Germinal center (tissue), 1 donor: ENCODE results near the gene KDM4C.

ENCODE experiments used
- DNase-seq: peaks from one replicate; pipeline ENCODE4 v3.0.0; 2012; ENCODE audit warnings: mixed read lengths, low spot score

Gene KDM4C

DNA sequence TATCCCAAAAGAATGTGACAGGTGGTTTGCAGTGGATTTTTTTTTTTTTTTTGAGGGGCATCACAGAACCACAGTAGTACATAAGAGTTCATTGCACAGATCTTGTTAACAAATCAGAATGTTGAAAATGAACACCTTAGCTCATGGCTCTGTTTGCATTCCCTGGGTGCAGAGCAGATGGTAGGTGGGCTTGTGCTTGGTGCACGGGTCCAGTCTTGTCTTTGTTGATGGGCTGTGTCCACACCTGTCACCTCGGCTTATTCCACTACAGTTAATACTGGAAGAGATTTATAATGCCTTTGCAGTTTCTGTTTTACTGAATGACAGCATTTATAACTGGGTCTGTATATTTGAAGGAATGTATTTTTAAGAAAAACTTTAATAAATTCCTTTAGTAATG lies 146.6 kb downstream of the KDM4C start:
- no peak for DNase-seq

DNA sequence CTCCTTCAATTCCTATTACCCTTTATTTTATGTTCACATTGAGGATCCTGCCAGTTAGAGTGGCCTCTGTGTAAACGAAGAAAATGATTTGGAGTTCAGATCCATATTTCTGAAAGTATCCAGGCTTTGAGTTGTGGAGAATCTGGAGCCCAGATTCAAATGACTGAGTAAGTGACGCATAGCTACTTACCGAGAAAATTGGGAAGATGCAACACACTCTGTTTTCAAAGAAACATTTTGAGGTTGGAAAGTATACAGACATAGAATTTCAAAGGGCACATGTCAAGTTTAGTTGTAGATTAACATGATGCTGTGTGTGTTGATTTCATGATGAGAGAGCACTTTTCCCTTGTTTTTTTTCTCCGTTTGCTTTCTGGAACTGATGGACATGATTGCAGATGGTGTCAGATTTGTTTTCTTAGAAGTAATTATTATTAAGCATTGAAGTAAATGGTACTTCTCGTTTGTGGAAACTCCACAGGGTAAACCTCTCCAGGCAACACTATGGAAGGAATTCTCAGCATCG lies 148.1 kb downstream of the KDM4C start:
- DNase-seq: no peak

DNA sequence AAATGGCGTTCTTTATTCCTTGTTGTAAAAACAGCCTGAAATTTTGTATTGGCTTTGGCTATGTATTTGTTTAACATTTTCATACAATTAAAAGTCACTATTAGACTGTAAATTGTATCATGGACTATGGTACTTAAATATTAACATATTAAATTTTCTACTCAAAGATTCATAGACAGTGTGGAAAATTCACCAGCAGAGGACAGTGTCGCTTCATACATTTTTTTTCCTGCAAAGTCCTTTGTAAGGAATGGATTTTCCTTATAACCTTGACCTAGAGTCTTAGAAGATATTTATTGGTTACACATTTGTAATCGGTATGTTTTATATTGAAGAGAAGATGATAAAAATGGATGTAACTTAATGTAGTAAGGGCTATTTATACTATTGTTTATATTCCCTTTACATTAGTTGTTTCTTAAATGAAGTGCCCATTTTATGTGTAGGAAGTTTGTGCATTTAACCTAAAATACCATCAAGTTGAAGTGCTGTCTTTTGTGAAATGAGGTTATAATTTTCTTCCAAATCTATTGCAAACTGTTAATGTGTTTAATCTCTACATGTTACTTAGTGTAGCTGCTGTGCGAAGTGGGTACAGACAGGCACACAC lies 150.1 kb downstream of the KDM4C start:
- no peak for DNase-seq

DNA sequence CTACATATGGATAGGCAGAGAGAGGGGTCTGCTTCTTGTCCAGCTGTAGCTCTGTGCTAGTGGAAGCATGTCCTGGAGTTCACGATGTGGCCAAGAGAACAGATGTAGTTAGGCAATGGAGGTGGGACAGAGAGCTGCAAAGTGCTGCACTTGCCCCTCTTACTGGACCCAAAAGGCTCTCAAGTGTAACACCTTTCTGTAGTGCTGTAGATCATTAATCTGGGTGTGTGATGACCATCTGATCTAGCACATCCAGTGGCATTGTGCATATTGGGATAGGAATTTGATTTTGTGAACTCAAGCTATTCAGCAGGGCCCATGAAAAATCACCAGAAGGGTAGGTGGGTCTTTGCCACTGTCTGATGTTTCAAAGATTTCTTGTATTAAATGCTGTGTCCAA lies 151.4 kb downstream of the KDM4C start:
- DNase-seq: no peak

DNA sequence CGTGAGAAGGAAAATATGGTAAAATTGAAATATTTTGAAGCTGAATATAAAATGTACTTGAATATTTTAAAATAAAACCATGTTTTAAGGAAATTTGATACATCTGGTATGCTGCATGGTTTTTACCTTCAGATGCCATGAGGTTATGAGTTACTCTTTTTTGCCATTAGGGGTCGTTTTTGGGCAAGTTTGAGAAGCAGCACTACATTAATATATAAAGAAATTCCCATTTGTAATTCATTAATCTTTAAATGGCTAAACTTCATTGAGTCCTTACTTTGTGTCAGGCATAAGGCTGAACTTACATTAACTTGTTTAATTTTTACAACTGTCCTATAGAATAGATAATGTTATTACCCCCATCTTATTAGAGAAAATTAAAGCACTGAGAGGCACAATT lies 152.3 kb downstream of the KDM4C start:
- no peak for DNase-seq

DNA sequence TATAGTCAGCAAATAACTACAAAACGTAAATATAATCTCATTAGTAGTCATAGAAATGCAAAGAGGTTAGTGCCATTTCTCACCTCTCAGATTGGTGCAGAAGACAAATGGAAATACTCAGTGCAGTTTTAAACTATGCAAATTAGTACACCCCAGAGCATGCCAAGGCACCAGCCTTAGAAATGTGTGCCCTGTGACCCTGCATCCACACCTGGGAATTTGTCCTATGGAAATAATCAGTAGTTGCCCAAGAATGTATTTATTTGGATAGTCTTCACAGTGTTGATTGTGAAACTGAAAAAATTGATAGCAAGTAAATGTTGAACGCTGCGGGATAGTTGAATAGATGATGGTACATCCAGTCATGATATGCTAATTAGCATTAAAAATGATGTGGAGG lies 152.7 kb downstream of the KDM4C start:
- DNase-seq: no peak

DNA sequence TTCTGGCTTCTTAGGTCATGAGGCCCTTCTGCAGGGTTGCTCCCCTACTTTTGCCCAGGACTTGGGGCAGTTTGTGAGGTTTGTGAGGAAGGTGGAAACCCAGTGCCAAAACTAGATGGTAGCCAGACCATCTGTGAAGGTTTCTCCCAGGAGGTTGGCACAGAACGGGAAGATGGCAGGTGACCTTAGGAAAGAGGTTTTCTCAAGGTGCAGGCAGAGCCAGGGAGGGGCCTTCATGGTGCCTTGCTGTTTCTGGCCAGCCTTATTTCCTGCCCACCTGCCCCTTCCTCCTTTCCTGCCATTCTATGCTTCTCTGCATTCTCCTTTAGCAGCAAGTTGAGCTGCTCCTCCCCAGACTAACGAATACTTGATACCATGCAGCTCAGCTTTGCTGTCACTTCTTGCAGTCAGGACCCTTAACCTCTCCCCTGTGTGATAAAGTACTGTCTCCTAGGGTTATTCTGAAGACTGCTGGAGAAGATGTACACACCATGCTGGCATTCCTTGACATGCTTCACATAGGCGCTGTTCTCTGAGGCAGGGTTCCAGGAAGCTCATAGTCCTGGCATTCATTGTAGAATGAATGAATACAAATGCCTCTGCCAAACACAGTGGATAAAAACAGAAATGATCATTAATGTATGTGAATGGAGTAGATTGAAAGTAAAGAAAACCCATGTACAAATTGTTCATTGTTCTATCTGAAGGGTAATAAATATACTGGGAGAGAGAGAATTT lies 154.3 kb downstream of the KDM4C start:
- DNase-seq: no peak

DNA sequence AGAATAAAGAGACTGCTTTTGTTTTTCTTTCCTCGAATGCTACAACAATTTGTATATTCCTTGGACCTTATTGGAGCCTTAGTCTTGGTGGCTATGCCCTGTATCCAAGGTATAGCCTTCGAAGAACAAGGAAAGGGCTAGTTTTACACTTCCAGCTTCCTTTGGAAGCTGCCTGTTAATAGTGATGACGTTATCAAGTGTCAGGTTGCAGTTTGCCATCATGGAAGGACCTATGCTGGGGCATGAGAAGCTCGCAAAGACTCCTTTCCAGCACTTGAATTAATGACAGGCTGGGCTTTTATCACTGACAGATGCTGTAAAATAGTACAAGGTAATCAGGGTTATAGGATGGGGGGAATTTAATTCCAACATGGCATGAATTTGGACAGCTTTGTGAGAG lies 157.9 kb downstream of the KDM4C start:
- no peak for DNase-seq

DNA sequence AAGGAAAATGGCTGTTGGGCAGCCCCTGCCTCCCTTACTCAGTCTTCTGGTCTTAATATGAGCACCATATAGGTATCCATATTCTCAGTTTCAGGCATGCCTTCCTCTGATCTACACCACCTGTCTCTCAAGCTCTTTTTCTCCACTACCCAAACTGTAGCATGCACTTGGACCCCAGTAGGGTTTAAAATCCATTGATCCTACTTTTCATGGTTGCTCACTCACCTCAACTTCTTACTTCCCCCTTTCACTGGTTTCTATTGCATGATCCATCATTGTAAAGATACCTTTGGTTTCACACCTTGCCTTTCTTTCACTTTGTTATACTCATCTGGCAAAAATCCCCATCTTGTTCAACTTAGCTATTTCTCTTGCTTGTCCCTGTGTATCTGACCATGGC lies 159.4 kb downstream of the KDM4C start:
- DNase-seq: no peak

DNA sequence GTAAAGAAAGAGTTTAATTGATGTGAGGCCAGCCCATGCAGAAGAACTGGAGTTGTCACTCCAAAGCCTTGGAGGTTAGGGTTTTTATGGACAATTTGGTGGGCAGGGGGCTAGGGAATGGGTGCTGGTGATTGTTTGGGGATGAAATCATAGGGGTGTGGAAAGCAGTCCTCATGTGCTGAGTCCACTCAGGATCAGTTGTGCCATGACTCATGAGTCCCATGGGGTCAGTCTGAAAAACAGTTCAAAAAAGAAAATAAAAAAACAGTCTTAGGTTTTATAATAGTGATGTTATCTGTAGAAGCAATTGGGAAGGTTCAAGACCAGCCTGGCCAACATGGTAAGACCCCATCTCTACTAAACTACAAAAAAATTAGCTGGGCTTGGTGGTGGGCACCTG lies 162.3 kb downstream of the KDM4C start:
- no peak for DNase-seq

DNA sequence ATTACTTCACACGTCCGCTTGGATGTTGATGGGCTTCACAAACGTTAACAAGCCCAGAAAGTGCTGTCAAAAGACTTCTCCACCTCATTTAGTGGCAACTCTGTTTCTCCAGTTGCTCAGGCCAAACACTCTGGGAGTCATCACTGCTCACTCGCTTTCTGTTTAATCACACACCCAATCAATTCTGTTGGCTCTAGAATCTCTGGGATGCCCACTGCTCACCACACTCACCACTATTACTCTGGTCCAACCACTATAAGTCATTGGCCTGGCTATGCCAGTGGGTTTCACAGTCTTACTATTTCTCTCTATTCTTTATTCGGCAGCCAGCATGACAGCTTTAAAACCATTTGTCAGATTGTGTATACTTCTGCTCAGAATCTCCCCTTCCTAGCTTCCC lies 163.5 kb downstream of the KDM4C start:
- no peak for DNase-seq

DNA sequence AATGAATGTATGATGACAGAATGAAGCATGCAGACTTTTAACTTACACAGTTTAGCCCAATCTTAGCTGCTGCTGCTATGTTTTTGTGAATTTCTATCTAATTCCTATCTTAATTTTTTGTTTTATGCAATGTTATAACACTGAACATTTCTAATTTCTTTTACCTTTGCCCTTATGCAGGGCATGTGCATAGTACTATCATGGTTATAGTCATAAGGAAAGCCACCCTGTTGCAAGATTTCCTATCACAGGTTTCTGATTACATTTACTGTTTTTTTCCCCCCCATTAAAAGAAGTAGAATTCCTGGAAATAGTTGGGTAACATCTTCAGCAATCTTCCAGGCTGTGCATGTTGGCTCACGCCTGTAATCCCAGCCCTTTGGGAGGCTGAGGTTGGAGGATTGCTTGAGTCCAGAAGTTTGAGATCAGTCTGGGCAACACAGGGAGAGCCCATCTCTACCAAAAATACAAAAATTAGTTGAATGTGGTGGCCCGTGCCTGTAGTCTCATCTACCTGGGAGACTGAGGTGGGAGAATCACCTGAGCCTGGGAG lies 164.4 kb downstream of the KDM4C start:
- DNase-seq: no peak

DNA sequence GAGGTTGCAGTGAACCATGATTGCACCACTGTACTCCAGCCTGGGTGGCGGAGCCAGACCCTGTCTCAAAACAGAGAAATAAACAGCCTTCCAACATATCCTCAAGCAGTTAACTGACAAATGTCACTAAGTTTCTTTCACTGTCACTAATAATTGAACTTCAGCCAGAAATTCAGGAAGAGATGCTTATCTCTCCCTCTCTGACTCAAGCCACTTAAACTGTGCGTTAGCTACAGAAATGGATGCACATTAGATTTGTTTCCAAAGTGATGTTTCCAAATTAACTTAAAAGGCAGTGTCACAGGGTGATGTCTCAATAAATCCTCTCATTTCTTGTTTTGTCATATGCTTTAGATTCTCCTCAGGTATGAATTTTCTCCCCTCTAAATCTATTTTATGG lies 164.9 kb downstream of the KDM4C start:
- DNase-seq: no peak

DNA sequence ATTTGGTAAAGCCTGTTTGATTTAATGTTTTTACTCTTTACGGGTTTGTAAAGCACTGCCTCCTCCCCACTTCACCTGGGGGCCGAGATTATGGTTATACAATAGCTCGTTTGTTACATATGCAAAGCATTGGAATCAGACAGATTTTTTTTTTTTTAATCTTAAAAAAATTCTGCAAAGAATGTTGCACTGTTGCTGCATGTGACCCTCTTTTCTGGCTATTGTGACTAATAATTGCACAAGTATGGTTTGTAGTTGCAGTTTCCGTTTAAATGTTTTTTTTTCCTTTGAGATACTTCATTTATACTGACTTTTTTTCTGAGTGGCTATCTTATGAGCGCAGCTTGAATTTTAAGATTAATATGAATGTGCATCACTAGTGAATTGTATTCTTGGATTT lies 165.3 kb downstream of the KDM4C start:
- DNase-seq: no peak

DNA sequence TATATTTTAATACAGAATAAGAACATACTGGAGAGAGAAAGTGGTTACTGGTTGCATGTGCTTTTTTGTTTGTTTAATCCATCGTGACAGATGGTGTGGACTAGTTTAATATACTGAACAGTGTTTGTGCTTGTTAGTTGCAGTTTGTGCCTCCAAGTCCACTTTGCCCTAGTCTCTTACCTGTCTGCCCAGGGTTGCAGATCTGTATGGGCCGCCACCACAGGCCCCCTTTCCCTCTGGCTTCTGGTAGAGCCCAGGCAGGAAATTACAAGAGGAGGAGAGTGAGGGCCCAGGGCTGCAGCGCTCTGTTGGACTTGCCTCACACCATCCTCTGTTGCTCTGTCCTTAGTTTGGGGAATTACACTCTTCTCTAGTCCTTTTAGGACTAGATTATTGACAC lies 166.4 kb downstream of the KDM4C start:
- no peak for DNase-seq

DNA sequence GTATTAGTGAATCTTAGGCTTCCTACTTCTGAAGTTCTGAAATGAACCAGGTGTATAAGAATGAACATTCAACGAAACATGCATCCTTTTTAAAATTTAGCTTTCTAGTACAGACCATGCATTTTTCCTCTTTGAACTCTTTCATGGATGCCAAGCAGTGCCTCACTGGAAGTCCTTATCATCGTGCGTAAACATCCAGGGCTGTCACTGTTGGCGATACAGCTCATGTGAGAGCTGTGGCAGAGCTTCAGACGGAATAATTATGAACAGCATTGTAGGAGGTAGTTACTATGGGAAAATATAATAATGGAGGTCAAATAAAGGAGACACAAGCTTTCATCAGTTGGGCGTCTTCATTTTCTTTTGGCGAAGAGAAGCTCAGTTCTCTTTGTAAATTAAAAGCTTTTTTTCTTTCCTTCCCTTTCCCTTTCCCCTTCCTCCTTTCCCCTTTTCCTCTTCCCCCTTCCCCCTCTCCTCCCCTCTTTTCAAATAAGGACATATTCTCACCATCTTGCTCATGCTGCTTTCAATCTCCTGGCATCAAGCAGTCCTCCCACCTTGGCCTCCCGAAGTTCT lies 167.3 kb downstream of the KDM4C start:
- DNase-seq: no peak

DNA sequence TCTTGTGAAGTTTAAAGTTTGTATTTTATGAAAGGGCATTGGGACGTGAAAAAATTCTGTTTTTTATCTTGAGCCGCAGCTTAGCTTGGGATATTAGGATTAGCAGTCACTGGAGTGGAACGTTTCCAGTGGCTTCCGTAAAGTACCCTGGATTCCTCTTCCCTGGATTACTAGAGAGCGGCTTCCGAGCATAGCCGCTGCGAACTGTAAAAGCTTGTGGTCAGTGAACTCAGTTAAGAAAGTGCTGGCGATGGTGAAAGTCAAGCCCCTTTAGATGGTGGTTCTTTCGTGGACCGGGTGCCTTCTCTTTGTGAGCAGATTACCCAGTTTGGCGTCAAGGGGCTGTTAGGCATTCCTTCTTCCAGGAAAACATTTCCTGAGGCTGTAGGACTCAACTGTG lies 168.1 kb downstream of the KDM4C start:
- no peak for DNase-seq

DNA sequence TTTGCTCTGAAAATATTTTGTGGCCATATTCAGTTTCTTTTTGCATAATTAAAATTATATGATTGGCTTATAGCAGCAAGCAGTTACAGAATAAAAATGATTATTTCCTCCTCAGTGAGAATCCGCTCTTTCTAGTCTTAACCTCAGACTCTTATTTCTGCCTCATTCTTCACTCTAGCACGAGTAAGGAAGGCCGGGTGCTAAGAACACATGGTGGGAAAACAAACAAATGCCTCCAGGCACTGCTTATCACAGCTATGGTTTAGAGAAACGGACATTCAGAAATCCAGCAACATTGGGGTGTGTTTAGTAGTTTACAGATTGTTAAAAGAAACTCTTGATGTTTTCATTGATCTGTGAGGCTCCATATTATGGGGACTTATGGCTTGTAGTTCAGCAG lies 168.7 kb downstream of the KDM4C start:
- DNase-seq: no peak

DNA sequence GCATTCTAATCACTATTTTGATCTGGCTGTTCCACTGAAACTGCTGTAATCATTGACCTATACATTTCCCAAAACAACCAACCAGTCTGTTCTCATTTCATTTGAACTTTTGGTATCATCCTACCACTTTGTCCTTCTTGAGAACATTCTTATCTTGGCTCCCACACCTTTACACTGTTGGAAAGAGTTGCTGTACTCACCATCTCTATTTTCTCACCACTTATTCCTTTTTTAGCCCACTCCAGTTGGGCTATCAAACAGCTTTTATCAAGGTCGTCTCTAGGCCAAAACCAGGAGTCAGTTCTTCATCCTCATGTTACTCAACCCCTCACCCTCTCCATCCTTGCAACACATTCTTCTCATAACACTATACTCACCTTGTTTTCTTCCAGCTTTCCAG lies 170.1 kb downstream of the KDM4C start:
- DNase-seq: no peak

DNA sequence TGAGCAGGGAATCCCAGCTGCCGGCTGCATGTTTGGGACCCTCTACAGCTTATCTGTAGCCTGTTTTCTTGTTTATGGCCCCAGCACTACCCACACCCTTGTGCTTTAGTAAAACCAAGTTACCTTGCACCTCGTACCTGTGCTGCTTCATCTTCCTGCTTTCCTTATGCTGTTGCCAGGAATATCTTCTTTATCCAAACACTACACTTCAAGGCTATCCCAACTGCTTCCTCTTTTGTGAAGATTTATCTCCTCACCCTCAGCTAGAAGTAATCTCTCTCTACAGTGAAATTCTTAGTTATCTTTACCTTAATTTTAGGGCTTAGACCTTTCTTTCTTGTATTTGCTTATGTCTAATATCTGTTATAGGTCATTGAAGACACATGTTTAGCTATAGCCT lies 171.1 kb downstream of the KDM4C start:
- no peak for DNase-seq

DNA sequence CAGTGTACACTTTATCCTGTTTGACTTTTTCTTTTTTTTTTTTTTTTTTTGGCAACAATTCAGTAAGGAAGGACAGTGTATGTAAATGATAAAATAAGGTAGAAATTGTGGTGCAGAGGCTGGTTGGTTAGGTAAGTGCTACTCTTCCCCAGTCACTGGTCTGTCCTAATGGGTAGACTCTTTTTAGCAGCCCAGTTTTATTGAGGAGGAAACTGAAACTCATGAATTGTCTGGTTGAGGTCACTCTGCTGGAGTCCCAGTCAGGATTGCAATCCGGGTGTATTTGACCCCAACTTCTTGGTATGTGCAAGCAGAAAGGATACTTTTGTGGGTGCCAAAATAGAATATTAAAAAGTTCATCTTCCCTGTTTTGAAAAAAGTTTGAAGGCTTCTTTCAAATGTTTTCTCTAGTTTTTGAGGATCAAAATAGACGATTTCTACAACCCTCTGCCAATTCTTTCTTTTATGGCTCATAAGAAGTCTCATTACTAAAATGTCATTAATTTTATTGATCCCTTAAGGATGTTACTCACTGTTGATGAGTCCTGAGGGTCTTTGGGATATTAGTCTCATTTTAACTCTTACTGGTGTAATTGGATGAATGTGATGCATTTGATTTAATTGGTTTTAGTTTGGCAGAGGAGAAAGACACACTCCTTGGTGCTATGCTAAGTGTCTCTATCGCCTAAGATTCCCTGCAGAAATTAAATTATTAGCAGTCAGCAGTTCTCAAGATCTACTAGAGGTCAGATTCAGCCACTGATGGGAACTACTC lies 171.9 kb downstream of the KDM4C start:
- no peak for DNase-seq

DNA sequence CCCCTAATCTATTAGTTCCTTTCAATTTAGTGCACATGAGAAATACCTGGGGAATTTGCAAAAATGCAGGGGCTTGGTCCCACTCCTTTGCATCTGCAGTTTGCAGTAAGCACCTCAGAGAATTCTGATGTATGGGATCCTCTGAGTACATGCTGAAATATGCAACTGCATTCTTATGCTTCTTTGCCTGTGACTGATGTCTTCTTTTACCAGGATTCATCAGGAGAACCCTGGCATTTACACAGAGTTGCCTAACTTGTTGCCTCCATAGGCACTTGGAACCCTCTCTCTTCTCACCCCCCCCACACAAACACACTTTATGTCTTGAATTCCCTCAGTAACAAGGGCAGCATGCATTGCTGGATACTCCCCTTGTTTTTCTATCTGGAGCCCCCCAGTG lies 173.1 kb downstream of the KDM4C start:
- DNase-seq: no peak

DNA sequence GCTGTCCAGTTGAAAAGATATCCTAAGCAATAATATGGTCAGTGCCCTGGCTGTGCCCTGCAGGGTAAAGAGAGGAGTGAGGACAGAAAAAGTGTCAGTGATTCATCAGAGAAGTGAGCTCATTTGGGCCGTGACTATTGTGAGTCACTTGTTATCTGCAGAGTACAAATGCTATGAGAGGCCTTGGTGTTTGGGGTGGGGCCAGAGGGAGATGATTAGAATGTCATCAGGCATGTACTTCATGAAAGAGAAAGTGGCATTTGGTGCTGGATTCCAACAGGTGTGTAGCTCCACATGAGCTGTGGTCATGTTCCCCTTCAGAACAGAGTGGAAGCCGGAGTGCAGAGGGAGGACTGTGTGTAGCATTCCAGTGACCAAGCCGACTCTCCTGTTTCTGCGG lies 174.1 kb downstream of the KDM4C start:
- DNase-seq: no peak
